CD4-positive, alpha-beta T cell treated with Interleukin-21 for 1 hour (primary cell): ENCODE measurements around the gene ITPKB.
"Not testable (repeated sequence)": the region's sequence is repeated elsewhere in the genome, so short reads cannot be mapped to it uniquely, and the experiment has no call there.

Source experiments
- DNase-seq: peaks from one replicate; pipeline ENCODE4 v3.0.0-alpha.2; 2020

Gene ITPKB

GRCh38 chr1:226617109-226617508 lies 122.0 kb downstream of the ITPKB start:
- no peak for DNase-seq

GRCh38 chr1:226616636-226617035 lies 122.4 kb downstream of the ITPKB start:
- DNase-seq = no peak

- DNase-seq = no peak
Observed at GRCh38 chr1:226615876-226616275, 123.2 kb downstream of the ITPKB start.

- DNase-seq = not testable (repeated sequence)
Observed at GRCh38 chr1:226611980-226612379, 127.1 kb downstream of the ITPKB start.

- no peak for DNase-seq
Observed at GRCh38 chr1:226611301-226611700, 127.8 kb downstream of the ITPKB start.

GRCh38 chr1:226610671-226611070 lies 128.4 kb downstream of the ITPKB start:
- no peak for DNase-seq

- no peak for DNase-seq
Observed at GRCh38 chr1:226609836-226610455, 129.1 kb downstream of the ITPKB start.

- DNase-seq = peak; percentile 66
Observed at GRCh38 chr1:226608699-226609505, 130.2 kb downstream of the ITPKB start.

- no peak for DNase-seq
Observed at GRCh38 chr1:226607821-226608220, 131.3 kb downstream of the ITPKB start.

- DNase-seq = no peak
Observed at GRCh38 chr1:226607268-226607660, 131.8 kb downstream of the ITPKB start.

GRCh38 chr1:226606311-226607267 lies 132.5 kb downstream of the ITPKB start:
- DNase-seq = no peak

- DNase-seq = no peak
Observed at GRCh38 chr1:226605318-226605950, 133.6 kb downstream of the ITPKB start.

GRCh38 chr1:226604560-226605317 lies 134.3 kb downstream of the ITPKB start:
- no peak for DNase-seq

- DNase-seq = no peak
Observed at GRCh38 chr1:226603858-226604559, 135.1 kb downstream of the ITPKB start.

- DNase-seq = no peak
Observed at GRCh38 chr1:226603022-226603857, 135.8 kb downstream of the ITPKB start.

GRCh38 chr1:226602186-226603021 lies 136.7 kb downstream of the ITPKB start:
- DNase-seq = no peak

- DNase-seq = no peak
Observed at GRCh38 chr1:226601456-226601855, 137.6 kb downstream of the ITPKB start.

- DNase-seq = no peak
Observed at GRCh38 chr1:226600254-226600653, 138.8 kb downstream of the ITPKB start.

GRCh38 chr1:226599636-226600238 lies 139.3 kb downstream of the ITPKB start:
- no peak for DNase-seq
